Measurements from ENCODE around the gene AIF1.

AIF1 gene

DNA sequence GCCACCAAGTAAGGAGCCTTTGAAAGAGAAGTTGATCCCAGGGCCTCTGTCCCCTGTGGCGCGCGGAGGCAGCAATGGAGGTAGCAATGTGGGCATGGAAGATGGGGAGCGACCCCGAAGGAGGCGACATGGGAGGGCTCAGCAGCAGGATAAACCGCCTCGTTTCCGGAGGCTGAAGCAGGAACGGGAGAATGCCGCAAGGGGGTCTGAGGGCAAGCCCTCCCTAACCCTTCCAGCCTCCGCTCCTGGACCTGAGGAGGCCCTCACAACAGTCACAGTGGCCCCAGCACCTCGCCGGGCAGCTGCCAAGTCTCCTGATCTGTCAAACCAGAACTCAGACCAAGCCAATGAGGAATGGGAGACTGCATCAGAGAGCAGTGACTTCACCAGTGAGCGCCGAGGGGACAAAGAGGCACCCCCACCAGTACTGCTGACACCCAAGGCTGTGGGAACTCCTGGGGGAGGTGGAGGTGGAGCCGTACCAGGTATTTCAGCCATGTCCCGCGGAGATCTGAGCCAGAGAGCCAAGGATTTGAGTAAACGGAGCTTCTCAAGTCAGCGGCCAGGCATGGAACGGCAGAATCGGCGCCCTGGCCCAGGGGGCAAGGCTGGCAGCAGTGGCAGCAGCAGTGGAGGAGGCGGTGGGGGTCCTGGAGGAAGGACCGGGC is 17.4 kb downstream of the AIF1 start:
- no peaks in the 10 kb centered on the region for H3K4me1 ChIP-seq (ENCODE audit: control insufficient read depth in 1 of 2, insufficient read depth in 1 of 2, low read depth in 1 of 2, low read length in 1 of 2)
- peaks cover 4% of the 10 kb centered on the region for H3K9me3 ChIP-seq
- H3K36me3 ChIP-seq = peaks cover 100% of the 10 kb centered on the region
- H3K27ac ChIP-seq = peak overlapping the region; percentile 20
- H3K4me3 ChIP-seq (ENCODE audit: low read depth in 1 of 2, low read length in 1 of 2) = no peak overlapping the region
- H3K27me3 ChIP-seq = no peaks in the 10 kb centered on the region
- TF ChIP-seq, protein P1, sequence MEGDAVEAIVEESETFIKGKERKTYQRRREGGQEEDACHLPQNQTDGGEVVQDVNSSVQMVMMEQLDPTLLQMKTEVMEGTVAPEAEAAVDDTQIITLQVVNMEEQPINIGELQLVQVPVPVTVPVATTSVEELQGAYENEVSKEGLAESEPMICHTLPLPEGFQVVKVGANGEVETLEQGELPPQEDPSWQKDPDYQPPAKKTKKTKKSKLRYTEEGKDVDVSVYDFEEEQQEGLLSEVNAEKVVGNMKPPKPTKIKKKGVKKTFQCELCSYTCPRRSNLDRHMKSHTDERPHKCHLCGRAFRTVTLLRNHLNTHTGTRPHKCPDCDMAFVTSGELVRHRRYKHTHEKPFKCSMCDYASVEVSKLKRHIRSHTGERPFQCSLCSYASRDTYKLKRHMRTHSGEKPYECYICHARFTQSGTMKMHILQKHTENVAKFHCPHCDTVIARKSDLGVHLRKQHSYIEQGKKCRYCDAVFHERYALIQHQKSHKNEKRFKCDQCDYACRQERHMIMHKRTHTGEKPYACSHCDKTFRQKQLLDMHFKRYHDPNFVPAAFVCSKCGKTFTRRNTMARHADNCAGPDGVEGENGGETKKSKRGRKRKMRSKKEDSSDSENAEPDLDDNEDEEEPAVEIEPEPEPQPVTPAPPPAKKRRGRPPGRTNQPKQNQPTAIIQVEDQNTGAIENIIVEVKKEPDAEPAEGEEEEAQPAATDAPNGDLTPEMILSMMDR (IDR thresholded peaks at IDR 0.05) = no peak

DNA sequence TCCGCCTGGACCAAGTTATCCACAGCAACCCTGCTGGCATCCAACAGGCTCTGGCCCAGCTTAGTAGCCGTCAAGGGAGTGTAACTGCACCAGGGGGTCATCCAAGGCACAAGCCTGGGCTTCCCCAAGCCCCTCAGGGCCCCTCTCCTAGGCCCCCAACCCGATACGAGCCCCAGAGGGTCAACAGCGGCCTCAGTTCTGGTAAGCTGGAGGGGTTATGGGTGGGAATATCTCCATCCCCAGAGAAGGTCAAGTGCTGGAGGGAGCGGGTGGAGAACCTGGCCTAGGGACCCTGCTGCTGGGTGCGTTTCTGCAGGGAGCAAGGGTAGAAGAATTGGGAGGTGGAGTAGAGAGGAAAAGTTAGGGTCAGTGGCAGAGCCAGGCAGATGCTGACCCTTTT is 18.4 kb downstream of the AIF1 start:
- H3K9me3 ChIP-seq = peaks cover 4% of the 10 kb centered on the region
- H3K36me3 ChIP-seq = peaks cover 100% of the 10 kb centered on the region
- no peak overlapping the region for H3K4me3 ChIP-seq (ENCODE audit: low read depth in 1 of 2, low read length in 1 of 2)
- no peak overlapping the region for H3K27ac ChIP-seq
- H3K27me3 ChIP-seq = no peaks in the 10 kb centered on the region
- TF ChIP-seq, protein P1 (IDR thresholded peaks at IDR 0.05) = no peak
- no peaks in the 10 kb centered on the region for H3K4me1 ChIP-seq (ENCODE audit: control insufficient read depth in 1 of 2, insufficient read depth in 1 of 2, low read depth in 1 of 2, low read length in 1 of 2)

DNA sequence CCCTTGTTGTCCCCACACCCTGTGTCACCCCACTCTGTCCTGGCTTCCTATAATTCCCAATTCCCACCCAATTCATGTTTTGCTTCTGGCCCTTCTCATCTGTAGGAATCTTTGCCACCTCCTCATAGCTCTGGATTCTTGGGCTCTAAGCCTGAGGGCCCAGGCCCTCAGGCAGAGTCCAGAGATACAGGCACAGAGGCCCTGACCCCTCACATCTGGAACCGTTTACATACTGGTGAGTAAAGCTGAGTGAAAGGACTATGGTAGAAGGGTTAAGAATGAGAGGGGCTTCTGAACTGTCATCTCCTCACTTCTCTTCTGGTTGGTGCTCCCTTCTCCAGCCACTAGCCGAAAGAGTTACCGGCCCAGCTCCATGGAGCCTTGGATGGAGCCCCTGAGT is 19.1 kb downstream of the AIF1 start:
- peaks cover 4% of the 10 kb centered on the region for H3K9me3 ChIP-seq
- H3K36me3 ChIP-seq = peaks cover 100% of the 10 kb centered on the region
- H3K4me3 ChIP-seq (ENCODE audit: low read depth in 1 of 2, low read length in 1 of 2) = no peak overlapping the region
- no peak overlapping the region for H3K27ac ChIP-seq
- H3K27me3 ChIP-seq = no peaks in the 10 kb centered on the region
- no peaks in the 10 kb centered on the region for H3K4me1 ChIP-seq (ENCODE audit: control insufficient read depth in 1 of 2, insufficient read depth in 1 of 2, low read depth in 1 of 2, low read length in 1 of 2)
- TF ChIP-seq, protein P1 (IDR thresholded peaks at IDR 0.05) = no peak

DNA sequence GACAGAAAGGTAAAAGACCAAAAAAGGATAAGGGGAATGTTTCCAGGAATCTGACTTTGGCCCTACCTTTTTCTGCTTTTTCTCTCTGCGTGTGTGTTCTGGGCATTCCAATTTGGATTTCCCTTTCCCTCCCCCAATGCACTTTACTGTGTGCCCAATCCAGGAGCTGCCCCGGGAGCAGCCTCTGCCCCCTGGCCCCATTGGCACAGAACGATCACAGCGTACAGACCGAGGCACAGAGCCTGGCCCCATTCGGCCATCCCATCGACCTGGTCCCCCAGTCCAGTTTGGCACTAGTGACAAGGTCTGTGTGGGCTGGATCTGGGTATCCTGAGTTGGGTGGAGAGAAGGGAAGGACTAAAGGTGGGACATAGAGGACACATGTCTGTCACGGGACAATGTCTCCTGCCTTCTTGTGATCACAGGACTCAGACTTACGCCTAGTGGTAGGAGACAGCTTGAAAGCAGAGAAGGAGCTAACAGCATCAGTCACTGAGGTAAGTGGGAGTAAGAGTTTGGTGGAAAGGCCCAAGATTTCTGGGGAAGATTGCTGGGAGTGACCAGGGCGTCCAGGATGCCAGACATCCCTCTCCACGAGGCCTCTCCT is 20.0 kb downstream of the AIF1 start:
- Histone ChIP-seq H3K4me3 (ENCODE audit: low read depth in 1 of 2, low read length in 1 of 2) (no peak overlapping the region), H3K4me1 (ENCODE audit: control insufficient read depth in 1 of 2, insufficient read depth in 1 of 2, low read depth in 1 of 2, low read length in 1 of 2) (no peaks in the 10 kb centered on the region), H3K9me3 (peaks cover 4% of the 10 kb centered on the region), H3K27me3 (no peaks in the 10 kb centered on the region), H3K27ac (peak overlapping the region; percentile 5), H3K36me3 (peaks cover 100% of the 10 kb centered on the region)
- TF ChIP-seq, protein P1 (IDR thresholded peaks at IDR 0.05) = no peak

DNA sequence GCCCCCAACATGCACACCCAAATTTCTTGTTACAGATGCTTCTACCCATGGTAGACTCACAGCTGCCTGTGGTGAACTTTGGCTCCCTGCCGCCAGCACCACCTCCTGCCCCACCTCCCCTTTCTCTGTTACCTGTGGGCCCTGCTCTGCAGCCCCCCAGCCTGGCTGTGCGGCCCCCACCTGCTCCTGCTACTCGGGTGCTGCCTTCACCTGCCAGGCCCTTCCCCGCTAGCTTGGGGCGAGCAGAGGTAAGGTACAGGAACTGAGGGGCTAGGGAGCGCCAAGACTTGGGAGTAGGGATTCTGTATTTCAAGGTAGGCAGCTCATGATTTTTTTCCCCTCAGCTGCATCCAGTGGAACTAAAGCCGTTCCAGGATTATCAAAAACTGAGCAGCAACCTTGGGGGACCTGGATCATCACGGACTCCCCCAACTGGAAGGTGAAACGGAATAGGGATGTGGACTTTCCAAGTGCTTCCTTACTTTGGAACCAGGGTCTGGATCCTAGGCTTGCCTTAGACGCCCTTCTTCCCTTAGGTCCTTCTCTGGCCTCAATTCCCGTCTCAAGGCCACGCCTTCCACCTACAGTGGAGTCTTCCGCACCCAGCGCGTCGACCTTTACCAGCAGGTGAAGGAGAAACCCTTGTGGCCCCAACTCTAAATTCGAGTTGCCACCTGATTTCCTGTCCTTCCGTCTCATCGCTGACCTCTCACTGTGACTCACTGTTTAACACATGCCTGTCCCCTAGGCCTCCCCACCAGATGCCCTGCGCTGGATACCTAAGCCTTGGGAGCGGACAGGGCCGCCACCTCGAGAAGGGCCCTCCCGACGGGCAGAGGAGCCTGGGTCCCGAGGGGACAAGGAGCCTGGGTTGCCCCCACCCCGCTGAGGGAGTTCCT is 21.9 kb downstream of the AIF1 start:
- H3K27me3 ChIP-seq = no peaks in the 10 kb centered on the region
- TF ChIP-seq, protein P1 (IDR thresholded peaks at IDR 0.05) = no peak
- peaks cover 4% of the 10 kb centered on the region for H3K9me3 ChIP-seq
- no peak overlapping the region for H3K4me3 ChIP-seq (ENCODE audit: low read depth in 1 of 2, low read length in 1 of 2)
- peaks cover 100% of the 10 kb centered on the region for H3K36me3 ChIP-seq
- H3K4me1 ChIP-seq (ENCODE audit: control insufficient read depth in 1 of 2, insufficient read depth in 1 of 2, low read depth in 1 of 2, low read length in 1 of 2) = no peaks in the 10 kb centered on the region
- H3K27ac ChIP-seq = no peak overlapping the region
